IPS DF 6.9 (cell line): Measurements from ENCODE around the gene SMYD5.

Experiments
- DNase-seq: peaks from one replicate; pipeline ENCODE4 v3.0.0-alpha.2; 2013; ENCODE audit warnings: low read depth, low spot score
- H3K27ac ChIP-seq: one replicate; pipeline ENCODE4 v1.5.1; 2013; ENCODE audit warnings: low read length, control low read depth
- H3K27me3 ChIP-seq: 2 replicates; pipeline ENCODE4 v1.6.1; 2013; ENCODE audit warnings: mild to moderate bottlenecking, low read length; ENCODE audit not compliant: control insufficient read depth, insufficient read depth
- H3K36me3 ChIP-seq: 2 replicates; pipeline ENCODE4 v1.6.1; 2013; ENCODE audit warnings: low read length; ENCODE audit not compliant: control insufficient read depth, insufficient read depth
- H3K4me1 ChIP-seq: 2 replicates; pipeline ENCODE4 v1.6.1; 2013; ENCODE audit warnings: low read length; ENCODE audit not compliant: control insufficient read depth, insufficient read depth
- H3K4me3 ChIP-seq: 2 replicates; pipeline ENCODE4 v1.5.1; 2013; ENCODE audit warnings: mild to moderate bottlenecking, low read length
- H3K9me3 ChIP-seq: 2 replicates; pipeline ENCODE4 v1.6.1; 2013; ENCODE audit warnings: low read length, inconsistent platforms; ENCODE audit not compliant: control insufficient read depth, insufficient read depth
- WGBS: extraction: QIAGEN DNeasy Blood & Tissue Kit; methylation state at CpG from one replicate; pipeline ENCODE4 v1.1.7; 2013; ENCODE audit warnings: mixed read lengths, missing lambda C conversion rate; ENCODE audit not compliant: insufficient read length, insufficient coverage; 5-methylcytosine and 5-hydroxymethylcytosine counted together

The SMYD5 gene

DNA sequence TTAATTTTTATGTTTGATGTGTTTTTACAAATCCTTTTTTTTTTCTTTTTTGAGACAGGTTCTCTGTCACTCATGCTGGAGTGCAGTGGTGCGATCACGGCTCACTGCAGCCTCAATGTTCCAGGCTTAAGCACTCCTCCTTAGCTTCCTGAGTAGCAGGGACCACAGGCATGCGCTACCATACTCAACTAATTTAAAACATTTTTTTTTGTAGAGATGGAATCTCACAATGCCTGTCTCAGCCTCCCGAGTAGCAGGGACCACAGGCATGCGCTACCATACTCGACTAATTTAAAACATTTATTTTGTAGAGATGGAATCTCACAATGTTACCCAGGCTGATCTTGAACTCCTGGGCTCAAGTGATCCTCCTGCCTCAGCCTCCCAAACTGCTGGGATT lies 8.4 kb upstream of the SMYD5 start:
- Histone ChIP-seq H3K4me1 (no peaks in the 10 kb centered on the region), H3K36me3 (no peaks in the 10 kb centered on the region), H3K4me3 (no peak overlapping the region), H3K27me3 (peaks cover 12% of the 10 kb centered on the region; the same call in 1 of the 2 replicates), H3K9me3 (no peaks in the 10 kb centered on the region), H3K27ac (no peak overlapping the region)
- no peak for DNase-seq
- WGBS, result no CpG with 5 or more reads among the region's 6 CpGs

DNA sequence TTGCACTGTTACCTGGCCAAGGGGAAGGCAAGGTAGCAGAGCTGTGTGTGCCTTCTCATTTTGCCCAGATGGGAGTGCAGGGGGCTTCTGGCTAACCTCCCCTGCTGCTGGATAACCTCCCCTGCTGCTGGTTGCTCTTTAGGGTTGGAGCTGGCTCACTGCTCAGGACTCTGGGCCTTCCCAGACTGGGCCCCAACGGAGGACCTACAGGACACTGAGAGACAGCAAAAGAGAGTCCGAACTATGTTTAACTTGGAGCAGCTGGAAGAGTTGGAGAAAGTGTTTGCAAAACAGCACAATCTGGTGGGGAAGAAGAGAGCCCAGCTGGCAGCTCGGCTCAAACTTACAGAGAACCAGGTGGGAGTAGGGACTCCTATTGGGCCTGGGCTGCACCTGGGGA lies 5.8 kb upstream of the SMYD5 start:
- peaks cover 8% of the 10 kb centered on the region; the same call in 1 of the 2 replicates for H3K27me3 ChIP-seq
- no peak for DNase-seq
- no peak overlapping the region for H3K4me3 ChIP-seq
- no peak overlapping the region for H3K27ac ChIP-seq
- no peaks in the 10 kb centered on the region for H3K4me1 ChIP-seq
- H3K36me3 ChIP-seq, result no peaks in the 10 kb centered on the region
- H3K9me3 ChIP-seq, result no peaks in the 10 kb centered on the region
- no CpG with 5 or more reads among the region's 3 CpGs for WGBS

DNA sequence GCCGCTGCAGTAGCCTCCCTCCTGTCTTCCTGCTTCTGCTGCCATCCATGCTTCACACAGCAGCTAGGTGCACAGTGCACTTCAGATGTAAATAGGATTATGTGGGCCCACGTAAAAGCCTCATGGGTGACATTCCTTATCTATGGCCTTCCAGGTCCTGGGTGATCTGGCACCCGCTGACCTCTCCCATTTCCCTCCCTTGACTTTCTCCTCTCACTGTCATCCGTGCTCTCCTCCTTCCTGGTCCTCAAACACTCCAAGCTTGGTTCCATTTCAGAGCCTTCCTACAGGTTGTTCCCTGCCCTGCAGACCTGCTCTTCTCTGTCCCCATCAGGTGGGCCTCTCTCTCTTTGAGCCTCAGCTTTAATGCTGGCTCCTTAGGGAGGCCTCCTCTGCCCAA lies 4.0 kb upstream of the SMYD5 start:
- Histone ChIP-seq H3K4me3 (no peak overlapping the region), H3K27me3 (no peaks in the 10 kb centered on the region), H3K9me3 (no peaks in the 10 kb centered on the region), H3K27ac (no peak overlapping the region), H3K4me1 (no peaks in the 10 kb centered on the region), H3K36me3 (no peaks in the 10 kb centered on the region)
- DNase-seq, result no peak
- WGBS, result no CpG with 5 or more reads among the region's 4 CpGs

DNA sequence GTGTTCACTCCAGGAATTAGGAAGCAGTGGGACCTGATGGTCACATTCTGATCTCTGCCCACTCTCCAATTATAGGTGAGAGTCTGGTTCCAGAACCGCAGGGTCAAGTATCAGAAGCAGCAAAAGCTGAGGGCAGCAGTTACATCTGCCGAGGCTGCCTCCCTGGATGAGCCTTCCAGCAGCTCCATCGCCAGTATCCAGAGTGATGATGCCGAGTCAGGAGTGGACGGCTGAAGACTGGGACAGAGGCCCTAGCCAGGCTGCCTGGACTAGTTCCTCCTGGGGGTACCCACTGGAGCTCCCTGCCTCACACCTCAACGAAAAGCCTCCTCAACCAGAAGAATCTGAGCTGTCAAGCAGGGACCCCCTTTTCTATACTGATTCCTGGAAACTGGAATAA lies 3.3 kb upstream of the SMYD5 start:
- Histone ChIP-seq H3K27ac (no peak overlapping the region), H3K4me1 (peaks cover 2% of the 10 kb centered on the region; the same call in 1 of the 2 replicates), H3K36me3 (no peaks in the 10 kb centered on the region), H3K9me3 (no peaks in the 10 kb centered on the region), H3K27me3 (no peaks in the 10 kb centered on the region), H3K4me3 (no peak overlapping the region)
- DNase-seq, result no peak
- no CpG with 5 or more reads among the region's 6 CpGs for WGBS

DNA sequence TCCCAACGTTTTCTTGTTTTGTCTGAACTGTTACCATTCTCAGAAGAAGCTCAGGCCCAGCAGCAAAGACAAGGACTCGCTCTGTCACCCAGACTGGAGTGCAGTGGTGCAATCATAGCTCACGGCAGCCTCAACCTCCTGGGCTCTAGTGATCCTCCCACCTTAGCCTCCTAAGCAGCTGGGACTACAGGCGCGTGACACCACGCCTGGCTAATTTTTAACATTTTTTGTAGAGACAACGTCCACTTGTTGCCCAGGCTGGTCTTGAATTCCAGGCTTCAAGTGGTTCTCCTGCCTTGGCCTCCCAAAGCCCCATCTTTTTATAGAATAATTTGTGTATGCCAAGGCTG lies 2.0 kb upstream of the SMYD5 start:
- Histone ChIP-seq H3K4me3 (no peak overlapping the region), H3K36me3 (no peaks in the 10 kb centered on the region), H3K4me1 (peaks cover 2% of the 10 kb centered on the region; the same call in 1 of the 2 replicates), H3K9me3 (no peaks in the 10 kb centered on the region), H3K27me3 (no peaks in the 10 kb centered on the region), H3K27ac (no peak overlapping the region)
- DNase-seq, result no peak
- WGBS, result no CpG with 5 or more reads among the region's 7 CpGs

DNA sequence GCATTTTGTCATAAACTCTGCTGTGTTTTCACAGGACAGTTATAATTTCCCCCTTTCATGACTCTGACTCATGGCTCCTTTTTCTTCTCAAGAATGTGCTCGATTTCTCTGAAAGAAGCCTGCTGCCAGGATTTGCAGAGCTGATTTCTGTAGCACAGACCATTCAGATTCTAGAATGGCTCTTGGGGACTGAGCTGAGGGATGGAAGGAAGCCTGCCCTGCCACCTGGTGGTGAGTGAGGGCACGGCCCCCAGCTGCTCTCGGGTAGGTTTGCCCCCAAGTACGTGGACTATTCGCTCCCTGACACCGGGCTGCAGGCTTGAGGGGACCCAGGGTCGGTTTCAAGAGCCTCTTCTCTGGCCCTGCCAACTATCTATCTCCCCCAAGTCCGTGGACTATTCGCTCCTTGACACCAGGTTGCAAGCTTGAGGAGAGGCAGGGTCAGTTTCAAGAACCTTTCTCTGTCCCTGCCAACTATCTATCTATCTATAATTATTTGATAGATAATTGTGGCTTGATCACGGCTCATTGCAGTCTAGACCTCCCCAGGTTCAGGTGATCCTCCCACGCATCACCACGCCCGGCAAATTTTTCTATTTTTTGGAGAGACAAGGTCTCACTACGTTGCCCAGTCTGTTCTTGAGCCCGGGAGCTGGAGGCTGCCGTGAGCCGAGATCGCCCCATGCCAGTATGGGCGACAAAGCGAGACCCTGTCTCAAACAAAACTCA lies 1.4 kb upstream of the SMYD5 start:
- H3K27me3 ChIP-seq, result no peaks in the 10 kb centered on the region
- peaks cover 2% of the 10 kb centered on the region; the same call in 1 of the 2 replicates for H3K4me1 ChIP-seq
- no peaks in the 10 kb centered on the region for H3K9me3 ChIP-seq
- H3K36me3 ChIP-seq, result no peaks in the 10 kb centered on the region
- peak; percentile 82 for DNase-seq
- no CpG with 5 or more reads among the region's 20 CpGs for WGBS
- H3K4me3 ChIP-seq, result no peak overlapping the region
- H3K27ac ChIP-seq, result no peak overlapping the region

DNA sequence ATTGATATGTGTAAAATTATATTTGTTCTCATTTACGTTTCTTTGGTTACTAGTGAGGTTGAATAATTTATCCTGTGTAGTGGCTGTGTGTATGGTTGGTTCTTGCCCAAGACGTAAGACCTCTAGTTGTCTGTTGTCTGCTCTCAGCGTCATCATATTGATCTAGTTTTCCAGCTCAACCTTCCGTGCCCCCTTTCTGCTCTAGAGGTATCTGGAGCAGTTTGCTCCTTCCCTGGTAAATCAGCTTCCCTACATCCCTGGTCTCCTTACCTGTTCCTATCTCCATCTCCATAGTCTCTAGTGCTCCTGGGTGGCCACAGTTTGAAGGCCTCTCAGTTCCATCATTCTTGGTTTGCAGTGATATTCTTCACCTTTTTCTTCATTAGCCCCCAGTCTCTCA lies 1.2 kb downstream of the SMYD5 start:
- no peaks in the 10 kb centered on the region for H3K27me3 ChIP-seq
- H3K36me3 ChIP-seq, result no peaks in the 10 kb centered on the region; the same call in 1 of the 2 replicates
- no peaks in the 10 kb centered on the region for H3K9me3 ChIP-seq
- WGBS, result no CpG with 5 or more reads among the region's 4 CpGs
- no peak overlapping the region for H3K4me3 ChIP-seq
- H3K27ac ChIP-seq, result no peak overlapping the region
- no peak for DNase-seq
- H3K4me1 ChIP-seq, result peaks cover 2% of the 10 kb centered on the region; the same call in 1 of the 2 replicates

DNA sequence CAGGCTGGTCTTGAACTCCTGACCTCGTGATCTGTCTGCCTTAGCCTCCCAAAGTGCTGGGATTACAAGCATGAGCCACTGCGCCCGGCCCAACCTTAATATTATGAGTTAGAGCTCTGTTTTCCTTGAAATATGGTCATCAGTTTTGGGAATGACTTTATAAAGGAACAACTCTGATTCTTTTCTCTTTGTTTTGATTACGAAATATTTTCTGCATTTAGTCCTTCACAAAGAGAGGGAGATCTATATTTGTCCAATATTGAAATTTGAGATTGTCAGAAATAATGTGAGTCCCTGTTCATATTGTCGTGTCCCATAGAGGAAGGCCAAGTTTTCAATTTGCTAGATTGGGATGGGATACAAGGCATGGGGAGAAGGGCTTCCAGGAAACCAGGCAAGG lies 3.1 kb downstream of the SMYD5 start:
- Histone ChIP-seq H3K36me3 (peaks cover 5% of the 10 kb centered on the region; the same call in 1 of the 2 replicates), H3K4me3 (no peak overlapping the region), H3K27me3 (no peaks in the 10 kb centered on the region), H3K27ac (no peak overlapping the region), H3K9me3 (no peaks in the 10 kb centered on the region), H3K4me1 (peaks cover 2% of the 10 kb centered on the region; the same call in 1 of the 2 replicates)
- no peak for DNase-seq
- WGBS, result no CpG with 5 or more reads among the region's 5 CpGs

DNA sequence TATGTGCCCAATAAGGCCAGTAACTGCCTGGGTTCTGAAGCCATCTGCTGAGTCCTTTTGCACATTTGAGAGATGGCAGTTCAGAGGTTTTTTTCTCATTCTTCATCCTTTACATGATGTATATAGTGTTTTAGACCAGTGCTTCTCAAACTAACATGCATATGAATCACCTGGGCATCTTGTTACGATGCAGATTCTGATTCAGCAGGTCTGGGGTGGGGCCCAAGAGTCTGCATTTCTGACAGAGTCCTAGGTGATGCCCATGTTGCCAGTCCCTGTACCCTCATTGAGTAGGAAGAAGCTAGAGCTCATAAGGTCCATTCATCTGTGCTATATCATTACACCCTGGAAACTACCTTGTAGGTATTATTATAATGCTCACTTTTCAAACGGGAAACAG lies 3.8 kb downstream of the SMYD5 start:
- Histone ChIP-seq H3K27me3 (no peaks in the 10 kb centered on the region), H3K36me3 (peaks cover 7% of the 10 kb centered on the region; the same call in 1 of the 2 replicates), H3K4me3 (no peak overlapping the region), H3K4me1 (peaks cover 2% of the 10 kb centered on the region; the same call in 1 of the 2 replicates), H3K27ac (no peak overlapping the region), H3K9me3 (no peaks in the 10 kb centered on the region)
- WGBS, result no CpG with 5 or more reads among the region's 2 CpGs
- DNase-seq, result no peak

DNA sequence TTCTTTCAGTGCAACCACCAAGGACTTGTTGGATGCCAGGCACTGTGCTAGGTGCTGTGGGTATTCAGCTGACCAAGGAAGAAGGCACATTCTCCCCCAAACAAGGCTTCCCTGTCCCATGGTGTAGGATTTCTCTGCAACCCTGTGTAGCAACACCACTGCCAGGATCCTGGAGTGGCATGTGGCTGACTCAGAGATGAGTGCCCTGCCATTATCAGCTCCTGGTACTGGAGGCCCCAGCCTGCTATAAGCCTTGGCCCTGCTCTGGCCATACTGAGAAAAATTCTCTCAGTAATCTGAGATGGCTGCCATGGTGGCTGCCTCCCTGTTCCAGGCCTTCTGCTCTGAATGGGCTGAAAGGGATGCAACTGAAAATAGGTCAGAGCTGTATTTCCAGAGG lies 4.3 kb downstream of the SMYD5 start:
- no peak for DNase-seq

DNA sequence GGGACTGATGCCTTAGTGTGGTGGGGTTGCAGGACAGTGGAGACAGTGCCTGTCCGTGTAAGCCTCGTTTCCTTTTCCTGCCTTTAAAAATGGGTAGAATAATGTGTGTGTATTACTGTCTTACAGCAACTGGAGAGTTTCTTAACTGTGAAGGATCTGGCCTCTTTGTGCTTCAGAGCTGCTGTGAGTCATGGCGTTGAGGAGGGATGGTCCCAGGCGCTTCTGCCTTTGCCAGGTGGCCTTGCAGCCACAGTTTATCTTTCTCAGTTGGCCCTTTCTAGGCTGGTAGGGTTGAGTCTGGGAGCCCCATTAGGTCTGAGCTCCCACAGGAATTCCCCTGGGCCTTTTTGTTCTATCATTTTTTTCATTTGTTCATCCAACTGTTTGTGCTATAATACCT lies 9.8 kb downstream of the SMYD5 start:
- H3K9me3 ChIP-seq, result no peaks in the 10 kb centered on the region
- peaks cover 16% of the 10 kb centered on the region for H3K36me3 ChIP-seq
- no peaks in the 10 kb centered on the region for H3K27me3 ChIP-seq
- no peak overlapping the region for H3K27ac ChIP-seq
- H3K4me3 ChIP-seq, result no peak overlapping the region
- no peak for DNase-seq
- no CpG with 5 or more reads among the region's 4 CpGs for WGBS
- no peaks in the 10 kb centered on the region for H3K4me1 ChIP-seq

More for the DNA sequence above, 4.3 kb downstream of the SMYD5 start:
- Histone ChIP-seq H3K27me3 (no peaks in the 10 kb centered on the region), H3K4me1 (peaks cover 2% of the 10 kb centered on the region; the same call in 1 of the 2 replicates), H3K9me3 (no peaks in the 10 kb centered on the region), H3K4me3 (no peak overlapping the region), H3K27ac (no peak overlapping the region), H3K36me3 (peaks cover 9% of the 10 kb centered on the region; the same call in 1 of the 2 replicates)
